Measurements from ENCODE around the gene ZFPL1. TPM values are rescaled to one million over a fixed set of nuclear protein-coding genes. Genes with fewer than 3 reads are reported as not detected.

Gene ZFPL1
- total RNA-seq, 4 donors from 2014 or later: 45.8 to 72.3 (median 54.8) TPM

GRCh38 chr11:65128182-65129145, 44.4 kb downstream of the ZFPL1 start:
- DNase-seq (ENCODE audit: low spot score in 2 of 2): no peak
- no peak overlapping the region for H3K4me3 ChIP-seq (ENCODE audit: low read depth, poor library complexity, severe bottlenecking)
- 76 to 85% methylated on average over 9 to 15 of the region's 15 CpGs for WGBS, 2 donors
- no peak for TF ChIP-seq CTCF (IDR thresholded peaks at IDR 0.05)
- no peak for TF ChIP-seq POLR2A (IDR thresholded peaks at IDR 0.05)
- intact Hi-C loops (cut with DNase I; ENCODE audit: low total_unique reads): no loop called here

- no peak for DNase-seq (ENCODE audit: low spot score in 2 of 2)
- WGBS, 2 donors: 80 to 85% methylated on average over 6 to 13 of the region's 13 CpGs
- intact Hi-C loops (cut with DNase I; ENCODE audit: low total_unique reads): no loop called here
- TF ChIP-seq CTCF (IDR thresholded peaks at IDR 0.05): no peak
- TF ChIP-seq POLR2A (IDR thresholded peaks at IDR 0.05): no peak
- no peak overlapping the region for H3K4me3 ChIP-seq (ENCODE audit: low read depth, poor library complexity, severe bottlenecking)
These were observed 45.8 kb downstream of the ZFPL1 start for GRCh38 chr11:65129649-65130441.

- no peak for DNase-seq (ENCODE audit: low spot score in 2 of 2)
- WGBS, 2 donors: 86 to 92% methylated on average over 19 of the region's 19 CpGs
- H3K4me3 ChIP-seq (ENCODE audit: low read depth, poor library complexity, severe bottlenecking): no peak overlapping the region
- TF ChIP-seq POLR2A (IDR thresholded peaks at IDR 0.05): no peak
- TF ChIP-seq CTCF (IDR thresholded peaks at IDR 0.05): no peak
- intact Hi-C loops (cut with DNase I; ENCODE audit: low total_unique reads): no loop called here
These were observed 46.8 kb downstream of the ZFPL1 start for GRCh38 chr11:65130631-65131416.

- no peak for TF ChIP-seq POLR2A (IDR thresholded peaks at IDR 0.05)
- no peak for TF ChIP-seq CTCF (IDR thresholded peaks at IDR 0.05)
- no peak overlapping the region for H3K4me3 ChIP-seq (ENCODE audit: low read depth, poor library complexity, severe bottlenecking)
- no peak for DNase-seq (ENCODE audit: low spot score in 2 of 2)
- intact Hi-C loops (cut with DNase I; ENCODE audit: low total_unique reads): no loop called here
- WGBS, 2 donors: 85% methylated on average over 3 of the region's 3 CpGs
These were observed 47.4 kb downstream of the ZFPL1 start for GRCh38 chr11:65131417-65131776.

GRCh38 chr11:65131895-65132237, 47.8 kb downstream of the ZFPL1 start:
- WGBS, 2 donors: 85 to 87% methylated on average over 6 of the region's 6 CpGs
- no peak for DNase-seq (ENCODE audit: low spot score in 2 of 2)
- intact Hi-C loops (cut with DNase I; ENCODE audit: low total_unique reads): no loop called here

More at GRCh38 chr11:65131895-65132237, 47.8 kb downstream of the ZFPL1 start:
- TF ChIP-seq POLR2A (IDR thresholded peaks at IDR 0.05) (no peak), CTCF (IDR thresholded peaks at IDR 0.05) (no peak)
- no peak overlapping the region for H3K4me3 ChIP-seq (ENCODE audit: low read depth, poor library complexity, severe bottlenecking)
